RPMI7951 (cell line): ENCODE data around the gene CCDC174. TPM values are rescaled to one million over a fixed set of nuclear protein-coding genes. Genes with fewer than 3 reads are reported as not detected.

Source experiments
- DNase-seq: peaks from one replicate; pipeline ENCODE4 v3.0.0-alpha.2; 2012; ENCODE audit warnings: low read depth
- total RNA-seq: library from RNA; depleted of rRNA; stranded (reverse); fragments of >200 nt; shearing (Covaris generic); gene quantifications from 2 replicates; pipeline ENCODE4 v1.2.3, GENCODE V29; 2014; rRNA removed

The CCDC174 gene
- total RNA-seq, 1 experiment from 2014 or later = 10.8 TPM

DNA sequence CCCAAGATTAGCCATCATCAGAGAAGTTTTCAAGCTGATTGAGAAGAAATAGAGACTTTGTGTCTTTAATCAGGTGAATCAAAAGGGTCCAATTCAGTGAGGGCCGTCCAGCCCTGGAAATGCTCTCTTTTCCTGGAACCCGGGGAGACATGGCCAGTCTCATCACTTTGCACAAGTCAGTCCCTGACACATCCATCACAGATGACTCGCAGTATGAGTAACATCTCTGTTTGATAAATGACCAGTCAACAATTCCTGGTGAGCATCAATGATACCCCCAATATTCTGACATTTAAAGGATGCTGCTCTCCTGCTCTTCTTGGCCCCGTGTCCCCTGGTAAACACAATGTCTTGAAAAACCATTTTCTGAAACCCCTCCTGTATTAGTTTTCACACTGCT lies 50.1 kb downstream of the CCDC174 start:
- DNase-seq = no peak

DNA sequence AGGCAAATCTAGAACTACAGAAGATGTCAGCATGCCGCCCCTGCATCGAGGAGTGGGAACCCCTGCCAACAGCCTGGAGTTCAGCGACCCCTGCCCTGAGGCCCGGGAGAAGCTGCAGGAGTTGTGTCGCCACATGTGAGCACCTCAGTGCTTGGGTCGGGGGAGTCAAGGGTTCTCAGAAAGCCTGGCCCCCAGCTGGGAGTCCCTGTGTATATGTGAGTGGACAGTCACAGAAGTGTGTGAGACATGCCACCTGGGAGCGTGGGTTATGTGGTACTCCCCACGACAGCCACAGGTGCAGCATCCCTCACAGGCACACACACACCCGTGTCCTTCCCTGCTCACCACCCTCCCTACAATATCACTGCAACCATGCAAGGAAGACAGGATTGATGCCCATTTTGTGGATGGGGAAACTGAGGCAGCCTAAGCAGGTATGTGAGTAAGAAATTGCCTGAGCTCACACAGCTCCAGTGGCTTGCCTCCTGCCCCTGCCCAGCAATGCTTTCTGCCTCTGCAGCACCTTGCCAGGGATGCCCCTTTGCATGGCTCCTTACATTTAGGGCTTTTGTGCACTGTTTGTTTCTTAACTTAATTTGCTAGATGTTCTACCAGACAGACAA lies 51.7 kb downstream of the CCDC174 start:
- DNase-seq = no peak

DNA sequence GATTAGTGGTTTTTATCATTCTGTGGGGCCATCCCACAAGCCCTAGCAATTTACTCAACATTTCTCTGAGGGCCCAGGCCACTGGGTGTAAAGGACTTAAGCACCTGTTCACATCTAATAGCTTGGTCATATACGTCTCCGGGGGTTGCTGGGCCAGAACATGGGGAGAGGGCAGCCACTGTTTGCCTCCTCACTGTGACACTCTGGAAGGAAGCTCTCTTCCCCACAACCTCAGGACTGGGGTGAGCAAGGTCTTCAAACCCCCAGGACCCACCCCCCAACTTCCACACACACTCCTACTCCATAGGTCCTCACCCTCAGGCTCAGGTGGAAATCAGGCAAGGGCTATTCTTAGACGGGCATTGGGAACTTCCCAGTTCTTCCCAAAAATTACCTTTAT lies 52.2 kb downstream of the CCDC174 start:
- DNase-seq = no peak

DNA sequence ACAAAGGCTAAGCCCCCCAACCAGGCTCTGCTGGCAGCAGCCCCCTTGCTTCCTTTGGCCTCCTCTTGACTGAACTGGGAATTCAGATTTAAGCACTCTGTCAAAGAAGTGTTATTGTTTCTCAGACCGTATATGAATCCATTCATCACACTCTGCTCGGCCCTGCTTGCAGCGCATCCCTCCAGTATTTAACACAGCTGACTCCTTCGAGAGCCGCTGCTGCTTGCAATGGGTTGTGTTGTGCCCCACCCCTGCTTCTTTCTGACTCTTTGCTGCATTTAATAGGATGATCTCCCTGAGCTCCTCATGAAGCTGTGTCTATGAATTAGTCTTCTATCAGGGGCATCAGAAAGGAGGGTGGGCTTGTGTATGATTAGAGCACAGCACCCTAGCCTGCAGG lies 54.5 kb downstream of the CCDC174 start:
- no peak for DNase-seq

DNA sequence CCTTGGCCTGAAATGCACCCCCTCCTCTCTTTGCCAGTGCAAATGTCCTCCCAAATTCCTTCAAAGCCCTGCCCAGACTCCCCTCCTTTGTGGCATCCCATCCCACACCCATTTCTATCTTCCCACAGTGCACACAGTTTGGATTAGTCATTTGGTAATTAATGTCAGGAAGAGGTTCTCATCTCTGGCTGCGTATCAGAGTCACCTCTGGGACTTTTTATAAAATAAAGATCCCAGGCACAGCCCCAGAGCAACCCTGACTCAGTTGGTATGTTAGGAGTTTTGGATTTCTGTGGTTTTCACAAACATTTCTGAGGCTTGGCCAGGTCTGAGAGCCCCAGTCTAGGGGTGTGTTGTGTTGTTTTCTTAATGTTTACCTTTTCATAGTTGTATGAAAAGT lies 65.0 kb downstream of the CCDC174 start:
- peak; percentile 12 for DNase-seq

DNA sequence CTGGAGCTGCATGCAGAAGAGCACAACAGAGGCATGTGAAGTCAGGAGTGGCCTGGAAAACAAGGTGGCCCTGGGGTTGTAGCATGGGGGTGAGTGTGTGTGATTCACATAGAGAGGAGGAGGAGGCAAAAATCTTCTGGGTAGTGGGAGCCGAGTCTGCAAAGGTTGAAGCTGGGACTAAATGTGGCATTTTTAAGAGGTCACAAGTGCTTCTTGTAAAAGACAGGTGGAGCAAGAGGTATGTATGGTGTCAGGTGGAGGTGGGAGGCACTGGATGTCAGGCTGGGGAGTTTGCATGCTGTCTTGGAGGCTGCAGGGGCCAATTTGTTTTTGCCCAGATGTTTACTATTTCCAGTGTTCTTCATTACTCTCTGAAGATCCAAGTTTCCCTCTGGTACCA lies 65.7 kb downstream of the CCDC174 start:
- DNase-seq = no peak

DNA sequence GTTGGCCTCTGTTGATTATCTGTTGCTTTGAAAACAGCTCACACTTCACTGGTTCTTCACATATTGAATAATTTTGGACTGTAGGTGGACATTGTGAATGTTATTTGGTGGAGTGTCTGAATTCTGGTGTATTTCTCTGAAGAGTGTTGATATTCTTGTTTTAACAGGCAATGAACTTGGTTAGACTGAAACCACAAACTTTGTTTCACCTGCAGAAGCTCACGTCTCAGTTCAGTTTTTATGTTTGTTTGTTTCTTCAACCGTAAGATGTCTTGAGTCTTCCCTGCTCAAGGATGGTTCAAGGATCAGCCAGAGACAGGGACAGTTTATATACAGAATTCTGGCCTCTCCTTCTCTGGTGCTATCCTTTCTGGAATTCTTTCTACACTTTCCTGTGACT lies 67.0 kb downstream of the CCDC174 start:
- no peak for DNase-seq

DNA sequence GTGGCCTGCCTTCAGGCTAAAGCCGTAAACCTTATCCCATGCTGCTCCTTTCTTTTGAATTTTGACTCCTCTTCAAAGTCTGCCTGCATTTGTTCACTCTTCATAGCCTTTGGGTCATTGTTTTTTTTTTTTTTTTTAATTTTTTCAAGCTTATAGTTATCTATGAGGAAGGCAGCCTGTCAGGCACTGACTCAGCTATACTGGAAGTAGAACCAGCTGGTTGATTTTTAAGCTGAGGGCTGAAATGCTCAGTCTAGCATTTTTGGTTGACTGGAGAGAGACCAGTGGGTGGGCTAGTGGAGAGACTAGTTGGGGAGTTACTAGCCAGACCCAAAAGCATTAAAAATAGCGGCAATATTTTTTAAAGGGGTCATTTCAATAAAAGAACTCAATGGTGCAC lies 67.4 kb downstream of the CCDC174 start:
- no peak for DNase-seq

DNA sequence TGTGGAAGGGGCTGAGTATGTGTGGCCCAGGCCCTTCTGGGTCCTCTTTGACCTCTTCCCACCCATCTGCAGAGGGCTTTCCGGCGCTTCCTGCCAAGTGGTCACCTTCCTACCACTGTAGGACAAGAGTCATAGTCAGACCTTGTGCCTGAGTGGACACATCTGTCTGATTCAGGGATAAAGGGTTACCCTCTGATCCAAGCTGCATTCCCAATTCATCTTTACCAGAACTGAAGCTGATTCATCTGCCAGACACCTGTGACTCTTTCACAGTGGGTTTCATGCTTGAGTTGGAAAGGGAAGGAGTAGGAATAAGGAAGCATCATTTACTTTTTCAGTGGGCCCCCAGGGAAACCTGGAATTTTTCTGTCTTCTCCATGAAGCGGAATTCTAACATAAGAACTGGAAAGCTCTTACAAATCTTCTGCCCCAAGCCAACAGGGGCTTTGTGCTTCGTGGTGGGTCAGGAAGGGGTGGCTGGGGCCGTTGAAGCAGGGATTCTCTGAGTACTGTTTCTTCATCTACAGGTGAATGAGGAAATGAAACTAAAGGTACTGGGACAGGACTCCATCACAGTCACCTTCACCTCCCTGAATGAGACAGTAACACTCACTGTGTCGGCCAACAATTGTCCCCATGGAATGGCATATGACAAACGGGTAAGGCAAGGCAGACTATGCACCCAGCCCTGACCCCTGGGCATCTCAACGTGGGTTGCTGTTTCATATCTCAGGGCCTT lies 69.7 kb downstream of the CCDC174 start:
- DNase-seq = no peak

Other genes with a start within 250 kb of the CCDC174 start
- 58.6 and 59.0 TPM in 2 replicates for gene SLC6A6, start 249.2 kb upstream of the CCDC174 start, total RNA-seq
- gene GRIP2, start 111.4 kb upstream of the CCDC174 start, total RNA-seq = under 0.01 TPM in 1 of 2 replicates, not detected in the other
- gene C3orf20, start 23.4 kb downstream of the CCDC174 start, total RNA-seq = not detected in 2 replicates
- gene FGD5, start 167.2 kb downstream of the CCDC174 start, total RNA-seq = 5.3 and 7.9 TPM in 2 replicates